T1000 (cell line): ENCODE measurements around the gene LMTK2.
"Not testable (repeated sequence)": the region's sequence is repeated elsewhere in the genome, so short reads cannot be mapped to it uniquely, and the experiment has no call there.

Experiments used
- DNase-seq: peaks from one replicate; lab custom pipeline; 2025; ENCODE audit warnings: mixed read lengths; lab: John Stamatoyannopoulos, UW

The LMTK2 gene

GRCh38 chr7:98217623-98218582, 111.2 kb downstream of the LMTK2 start:
- no peak for DNase-seq

GRCh38 chr7:98219382-98219781, 112.7 kb downstream of the LMTK2 start:
- DNase-seq = not testable (repeated sequence)

- DNase-seq = no peak
These were observed 115.2 kb downstream of the LMTK2 start for GRCh38 chr7:98221611-98222532.

- DNase-seq = no peak
These were observed 116.0 kb downstream of the LMTK2 start for GRCh38 chr7:98222533-98223195.

GRCh38 chr7:98223351-98223897, 116.8 kb downstream of the LMTK2 start:
- no peak for DNase-seq

- no peak for DNase-seq
These were observed 117.4 kb downstream of the LMTK2 start for GRCh38 chr7:98223898-98224700.

- no peak for DNase-seq
These were observed 118.1 kb downstream of the LMTK2 start for GRCh38 chr7:98224701-98225181.

- DNase-seq = no peak
These were observed 119.4 kb downstream of the LMTK2 start for GRCh38 chr7:98225913-98226614.

- DNase-seq = no peak
These were observed 121.3 kb downstream of the LMTK2 start for GRCh38 chr7:98227939-98228338.

- no peak for DNase-seq
These were observed 122.1 kb downstream of the LMTK2 start for GRCh38 chr7:98228801-98229200.

- DNase-seq = no peak
These were observed 122.8 kb downstream of the LMTK2 start for GRCh38 chr7:98229441-98229840.

- no peak for DNase-seq
These were observed 123.5 kb downstream of the LMTK2 start for GRCh38 chr7:98229991-98230745.

GRCh38 chr7:98230746-98231471, 124.2 kb downstream of the LMTK2 start:
- DNase-seq = no peak

GRCh38 chr7:98231493-98232262, 125.0 kb downstream of the LMTK2 start:
- no peak for DNase-seq

- DNase-seq = no peak
These were observed 125.6 kb downstream of the LMTK2 start for GRCh38 chr7:98232263-98232585.

- DNase-seq = no peak
These were observed 126.1 kb downstream of the LMTK2 start for GRCh38 chr7:98232799-98233198.

- DNase-seq = no peak
These were observed 126.8 kb downstream of the LMTK2 start for GRCh38 chr7:98233219-98234070.
